Heart left ventricle (tissue), 13 donors: Measurements from ENCODE around the gene EFCC1.

Source experiments
- POLR2A ChIP-seq, 2 donors: fragments of 450-650 bp; IDR thresholded peaks; one replicate each; pipeline ENCODE4 v1.6.1; 2017; ENCODE audit warnings: antibody characterized with exemption in 2 of 2, mild to moderate bottlenecking in 2 of 2, moderate library complexity in 2 of 2
- TF ChIP-seq, protein P1 (sequence below), 12 donors: fragments of 200-600 bp; sonication (generic) in 4 of 12; IDR thresholded peaks; one replicate each; pipeline versions ENCODE4 v1.5.0 to v1.8.0; 2018 to 2022; ENCODE audit warnings: antibody characterized with exemption in 12 of 12, mild to moderate bottlenecking in 5 of 12
- donor health status: ischemic (EF 13 %, LVEDD 7.1; RV severe dilation, severe dysfunction).
- donor health status: DM: no; HTN: yes; CAD: no.
- donor health status: DM: no; HTN: no; CAD: no.
- donor health status: ischemic (EF 25% LVEDD 6.9; RV normal size, moderate dysfunction).
- donor health status: ischemic (EF 25% LVEDD 5.7; RV mildly dilated, moderate dysfunction).
- donor health status: ischemic (EF 35%, LVEDD 5.7; RV mildly dilated, moderate dysfunction).
- donor health status: nonischemic (EF 11% LVEDD 7.7; RV severe dilation, severe dysfunction).
- donor health status: DM: yes; HTN: yes; CAD: no.
- donor health status: PGD.
- donor health status: ischemic (EF 29% LVEDD 5.4; RV normal size, mild dysfunction).
- donor health status: nonischemic (EF 23%, LVEDD 6.1; RV moderate dilation, normal function).

GRCh38 chr3:129005526-129006303 is 4.6 kb downstream of the EFCC1 start:
- TF ChIP-seq, protein P1, sequence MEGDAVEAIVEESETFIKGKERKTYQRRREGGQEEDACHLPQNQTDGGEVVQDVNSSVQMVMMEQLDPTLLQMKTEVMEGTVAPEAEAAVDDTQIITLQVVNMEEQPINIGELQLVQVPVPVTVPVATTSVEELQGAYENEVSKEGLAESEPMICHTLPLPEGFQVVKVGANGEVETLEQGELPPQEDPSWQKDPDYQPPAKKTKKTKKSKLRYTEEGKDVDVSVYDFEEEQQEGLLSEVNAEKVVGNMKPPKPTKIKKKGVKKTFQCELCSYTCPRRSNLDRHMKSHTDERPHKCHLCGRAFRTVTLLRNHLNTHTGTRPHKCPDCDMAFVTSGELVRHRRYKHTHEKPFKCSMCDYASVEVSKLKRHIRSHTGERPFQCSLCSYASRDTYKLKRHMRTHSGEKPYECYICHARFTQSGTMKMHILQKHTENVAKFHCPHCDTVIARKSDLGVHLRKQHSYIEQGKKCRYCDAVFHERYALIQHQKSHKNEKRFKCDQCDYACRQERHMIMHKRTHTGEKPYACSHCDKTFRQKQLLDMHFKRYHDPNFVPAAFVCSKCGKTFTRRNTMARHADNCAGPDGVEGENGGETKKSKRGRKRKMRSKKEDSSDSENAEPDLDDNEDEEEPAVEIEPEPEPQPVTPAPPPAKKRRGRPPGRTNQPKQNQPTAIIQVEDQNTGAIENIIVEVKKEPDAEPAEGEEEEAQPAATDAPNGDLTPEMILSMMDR (IDR thresholded peaks at IDR 0.05): no peak
- TF ChIP-seq POLR2A (IDR thresholded peaks at IDR 0.05): no peak
